ENCODE measurements around the gene BICD1. TPM values are rescaled to one million over a fixed set of nuclear protein-coding genes. Genes with fewer than 3 reads are reported as not detected.
A peak's percentile ranks its signal among the peaks of the same experiment; 100 is the strongest.

The BICD1 gene
- total RNA-seq, 2 experiments from 2014 or later: 20.0 to 22.6 TPM

- H3K36me3 Mint-ChIP-seq: no peaks in the 10 kb centered on the region
- CTCF ChIA-PET: no interaction called here
- ATAC-seq (no peak), DNase-seq (no peak)
- no peaks in the 10 kb centered on the region for H3K4me1 Mint-ChIP-seq
- H3K27ac Mint-ChIP-seq: no peak overlapping the region
- H3K9me3 Mint-ChIP-seq (ENCODE audit: low read depth): no peaks in the 10 kb centered on the region
- H3K4me3 Mint-ChIP-seq: no peak overlapping the region
- no peaks in the 10 kb centered on the region for H3K27me3 Mint-ChIP-seq
These were observed 251.1 kb downstream of the BICD1 start for GRCh38 chr12:32357601-32358249.

- CTCF ChIA-PET: no interaction called here
- Mint-ChIP-seq H3K36me3 (no peaks in the 10 kb centered on the region), H3K4me1 (no peaks in the 10 kb centered on the region), H3K27ac (no peak overlapping the region), H3K4me3 (no peak overlapping the region), H3K9me3 (ENCODE audit: low read depth) (no peaks in the 10 kb centered on the region), H3K27me3 (no peaks in the 10 kb centered on the region)
- DNase-seq: no peak
- ATAC-seq: no peak
These were observed 254.3 kb downstream of the BICD1 start for GRCh38 chr12:32360956-32361355.

GRCh38 chr12:32362892-32363291 lies 256.2 kb downstream of the BICD1 start:
- Mint-ChIP-seq H3K4me3 (no peak overlapping the region), H3K4me1 (no peaks in the 10 kb centered on the region), H3K36me3 (no peaks in the 10 kb centered on the region), H3K27ac (no peak overlapping the region), H3K27me3 (no peaks in the 10 kb centered on the region), H3K9me3 (ENCODE audit: low read depth) (no peaks in the 10 kb centered on the region)
- no peak for ATAC-seq
- CTCF ChIA-PET: no interaction called here
- no peak for DNase-seq

GRCh38 chr12:32365473-32366064 lies 258.9 kb downstream of the BICD1 start:
- Mint-ChIP-seq H3K36me3 (no peaks in the 10 kb centered on the region), H3K4me1 (no peaks in the 10 kb centered on the region), H3K27ac (no peak overlapping the region), H3K9me3 (ENCODE audit: low read depth) (no peaks in the 10 kb centered on the region), H3K27me3 (no peaks in the 10 kb centered on the region), H3K4me3 (no peak overlapping the region)
- CTCF ChIA-PET: interaction anchor here (0.6 to 2.5 kb wide), 6 partner anchors 10 to 390 kb away, joined by 3 to 14 read pairs (median 4); partner anchors contain the start of gene YARS2
- ATAC-seq: no peak
- DNase-seq: peak; percentile 56

GRCh38 chr12:32366714-32367113 lies 260.1 kb downstream of the BICD1 start:
- CTCF ChIA-PET: interaction anchor here (1.2 to 2.5 kb wide), 3 partner anchors 33 to 389 kb away, joined by 3 to 14 read pairs (median 3); partner anchors contain the start of gene YARS2
- Mint-ChIP-seq H3K27ac (no peak overlapping the region), H3K4me1 (no peaks in the 10 kb centered on the region), H3K36me3 (no peaks in the 10 kb centered on the region), H3K4me3 (no peak overlapping the region), H3K9me3 (ENCODE audit: low read depth) (no peaks in the 10 kb centered on the region), H3K27me3 (no peaks in the 10 kb centered on the region)
- no peak for DNase-seq
- ATAC-seq: no peak

- Mint-ChIP-seq H3K4me3 (no peak overlapping the region), H3K36me3 (no peaks in the 10 kb centered on the region), H3K27me3 (no peaks in the 10 kb centered on the region), H3K4me1 (no peaks in the 10 kb centered on the region), H3K9me3 (ENCODE audit: low read depth) (no peaks in the 10 kb centered on the region), H3K27ac (no peak overlapping the region)
- CTCF ChIA-PET: interaction anchor here (1.2 to 2.5 kb wide), 3 partner anchors 33 to 388 kb away, joined by 3 to 14 read pairs (median 3); partner anchors contain the start of gene YARS2
- DNase-seq (no peak), ATAC-seq (no peak)
These were observed 260.7 kb downstream of the BICD1 start for GRCh38 chr12:32367381-32367780.

- Mint-ChIP-seq H3K27ac (no peak overlapping the region), H3K4me3 (no peak overlapping the region), H3K9me3 (ENCODE audit: low read depth) (no peaks in the 10 kb centered on the region), H3K4me1 (no peaks in the 10 kb centered on the region), H3K27me3 (no peaks in the 10 kb centered on the region), H3K36me3 (no peaks in the 10 kb centered on the region)
- CTCF ChIA-PET: no interaction called here
- no peak for DNase-seq
- ATAC-seq: no peak
These were observed 262.6 kb downstream of the BICD1 start for GRCh38 chr12:32369202-32369601.

- DNase-seq: no peak
- ATAC-seq: no peak
- Mint-ChIP-seq H3K4me1 (no peaks in the 10 kb centered on the region), H3K36me3 (no peaks in the 10 kb centered on the region), H3K27ac (no peak overlapping the region), H3K27me3 (peaks cover 16% of the 10 kb centered on the region), H3K4me3 (no peak overlapping the region), H3K9me3 (ENCODE audit: low read depth) (no peaks in the 10 kb centered on the region)
- CTCF ChIA-PET: no interaction called here
These were observed 270.9 kb downstream of the BICD1 start for GRCh38 chr12:32377344-32378055.

GRCh38 chr12:32379213-32379612 lies 272.6 kb downstream of the BICD1 start:
- CTCF ChIA-PET: no interaction called here
- Mint-ChIP-seq H3K27me3 (peaks cover 26% of the 10 kb centered on the region), H3K36me3 (no peaks in the 10 kb centered on the region), H3K4me1 (no peaks in the 10 kb centered on the region), H3K9me3 (ENCODE audit: low read depth) (no peaks in the 10 kb centered on the region), H3K27ac (no peak overlapping the region), H3K4me3 (no peak overlapping the region)
- DNase-seq (no peak), ATAC-seq (no peak)

GRCh38 chr12:32379667-32380066 lies 273.0 kb downstream of the BICD1 start:
- DNase-seq (no peak), ATAC-seq (no peak)
- H3K9me3 Mint-ChIP-seq (ENCODE audit: low read depth): no peaks in the 10 kb centered on the region
- H3K4me3 Mint-ChIP-seq: no peak overlapping the region
- CTCF ChIA-PET: no interaction called here
- no peaks in the 10 kb centered on the region for H3K4me1 Mint-ChIP-seq
- H3K27ac Mint-ChIP-seq: no peak overlapping the region
- peaks cover 26% of the 10 kb centered on the region for H3K27me3 Mint-ChIP-seq
- no peaks in the 10 kb centered on the region for H3K36me3 Mint-ChIP-seq

GRCh38 chr12:32382226-32382625 lies 275.6 kb downstream of the BICD1 start:
- ATAC-seq (no peak), DNase-seq (no peak)
- Mint-ChIP-seq H3K36me3 (no peaks in the 10 kb centered on the region), H3K4me1 (no peaks in the 10 kb centered on the region), H3K9me3 (ENCODE audit: low read depth) (no peaks in the 10 kb centered on the region), H3K4me3 (no peak overlapping the region), H3K27me3 (peaks cover 28% of the 10 kb centered on the region), H3K27ac (no peak overlapping the region)
- CTCF ChIA-PET: no interaction called here

GRCh38 chr12:32390572-32391219 lies 284.0 kb downstream of the BICD1 start:
- Mint-ChIP-seq H3K9me3 (ENCODE audit: low read depth) (no peaks in the 10 kb centered on the region), H3K4me1 (peaks cover 2% of the 10 kb centered on the region), H3K36me3 (no peaks in the 10 kb centered on the region), H3K27me3 (peaks cover 4% of the 10 kb centered on the region), H3K27ac (no peak overlapping the region), H3K4me3 (peak overlapping the region; percentile 56)
- CTCF ChIA-PET: no interaction called here
- DNase-seq (peak; percentile 52), ATAC-seq (peak; percentile 88)

- H3K27ac Mint-ChIP-seq: no peak overlapping the region
- no peaks in the 10 kb centered on the region for H3K36me3 Mint-ChIP-seq
- DNase-seq: no peak
- H3K27me3 Mint-ChIP-seq: peaks cover 21% of the 10 kb centered on the region
- CTCF ChIA-PET: no interaction called here
- ATAC-seq: no peak
- no peaks in the 10 kb centered on the region for H3K9me3 Mint-ChIP-seq (ENCODE audit: low read depth)
- peaks cover 6% of the 10 kb centered on the region for H3K4me1 Mint-ChIP-seq
- H3K4me3 Mint-ChIP-seq: no peak overlapping the region
These were observed 288.4 kb downstream of the BICD1 start for GRCh38 chr12:32395026-32395425.
